K562 (cell line): Measurements from ENCODE around the gene ADORA1.

Experiments used
- LCOR ChIP-seq: sonication (generic); formaldehyde crosslinking; IDR thresholded peaks from 2 replicates; pipeline ENCODE4 v1.8.0; 2022; ENCODE audit warnings: mild to moderate bottlenecking, missing genetic modification reagents
- NCOA2 ChIP-seq, 2 experiments: fragments of 450-650 bp; IDR thresholded peaks; 2 replicates each; pipeline ENCODE4 v1.6.1; 2018; ENCODE audit warnings: mild to moderate bottlenecking in 2 of 2, moderate library complexity in 1 of 2; ENCODE audit not compliant: partially characterized antibody in 2 of 2
- PCBP2 ChIP-seq: fragments of 200-400 bp; formaldehyde crosslinking; IDR thresholded peaks from 2 replicates; pipeline ENCODE4 v1.6.1; 2018; ENCODE audit warnings: low read length, low read depth, mild to moderate bottlenecking, moderate library complexity; ENCODE audit not compliant: poor library complexity, severe bottlenecking
- TCF3 ChIP-seq: sonication (generic); formaldehyde crosslinking; IDR thresholded peaks from 2 replicates; pipeline ENCODE4 v1.4.0; 2020; ENCODE audit warnings: mild to moderate bottlenecking, missing genetic modification reagents
- YY1 ChIP-seq, 3 experiments: IDR thresholded peaks; 2 replicates each; pipeline ENCODE4 v1.6.1; 2011; ENCODE audit warnings: low read length in 2 of 3, mild to moderate bottlenecking in 2 of 3, moderate library complexity in 2 of 3, borderline replicate concordance in 1 of 3, control low read depth in 1 of 3, low read depth in 1 of 3; ENCODE audit not compliant: insufficient read depth in 3 of 3, insufficient replicate concordance in 2 of 3, control insufficient read depth in 1 of 3, insufficient read length in 1 of 3; ENCODE audit errors: extremely low read depth in 1 of 3
- TF ChIP-seq, protein P1 (sequence below), 3 experiments: IDR thresholded peaks in 2 of 3; conservative IDR thresholded peaks in 1 of 3; 2 replicates each; pipeline ENCODE4 v1.5.1; 2011 to 2012; ENCODE audit warnings: low read length in 3 of 3, mild to moderate bottlenecking in 3 of 3, control low read depth in 2 of 3, improper control_type of control experiment in 1 of 3, inconsistent platforms in 1 of 3, low read depth in 1 of 3, mixed read lengths in 1 of 3, moderate library complexity in 1 of 3; ENCODE audit not compliant: insufficient read depth in 2 of 3

- TF ChIP-seq NCOA2 (IDR thresholded peaks at IDR 0.05; ENCODE audit: partially characterized antibody in 2 of 2) (no peak), LCOR (CRISPR knock-in tag) (no peak), YY1 (IDR thresholded peaks at IDR 0.05; ENCODE audit: borderline replicate concordance in 1 of 3, control insufficient read depth in 1 of 3, extremely low read depth in 1 of 3, insufficient read depth in 3 of 3, insufficient read length in 1 of 3, insufficient replicate concordance in 2 of 3, low read depth in 1 of 3, low read length in 2 of 3) (no peak), TCF3 (CRISPR knock-in tag) (no peak), PCBP2 (no peak)
- TF ChIP-seq, protein P1, sequence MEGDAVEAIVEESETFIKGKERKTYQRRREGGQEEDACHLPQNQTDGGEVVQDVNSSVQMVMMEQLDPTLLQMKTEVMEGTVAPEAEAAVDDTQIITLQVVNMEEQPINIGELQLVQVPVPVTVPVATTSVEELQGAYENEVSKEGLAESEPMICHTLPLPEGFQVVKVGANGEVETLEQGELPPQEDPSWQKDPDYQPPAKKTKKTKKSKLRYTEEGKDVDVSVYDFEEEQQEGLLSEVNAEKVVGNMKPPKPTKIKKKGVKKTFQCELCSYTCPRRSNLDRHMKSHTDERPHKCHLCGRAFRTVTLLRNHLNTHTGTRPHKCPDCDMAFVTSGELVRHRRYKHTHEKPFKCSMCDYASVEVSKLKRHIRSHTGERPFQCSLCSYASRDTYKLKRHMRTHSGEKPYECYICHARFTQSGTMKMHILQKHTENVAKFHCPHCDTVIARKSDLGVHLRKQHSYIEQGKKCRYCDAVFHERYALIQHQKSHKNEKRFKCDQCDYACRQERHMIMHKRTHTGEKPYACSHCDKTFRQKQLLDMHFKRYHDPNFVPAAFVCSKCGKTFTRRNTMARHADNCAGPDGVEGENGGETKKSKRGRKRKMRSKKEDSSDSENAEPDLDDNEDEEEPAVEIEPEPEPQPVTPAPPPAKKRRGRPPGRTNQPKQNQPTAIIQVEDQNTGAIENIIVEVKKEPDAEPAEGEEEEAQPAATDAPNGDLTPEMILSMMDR (IDR thresholded peaks at IDR 0.05 in 2 of 3, conservative IDR thresholded peaks at IDR 0.05 in 1 of 3; ENCODE audit: insufficient read depth in 2 of 3, low read depth in 1 of 3, low read length in 3 of 3) = no peak
Observed at GRCh38 chr1:203140743-203141520, 13.4 kb downstream of the ADORA1 start.
